ENCODE results near the gene SREBF2. TPM values are rescaled to one million over a fixed set of nuclear protein-coding genes. Genes with fewer than 3 reads are reported as not detected.

Gene SREBF2
- total and polyA plus RNA-seq, 2 donors (not counting 1 experiment from before 2014, with no cell fraction given): 116 to 287 TPM

- Histone ChIP-seq H3K79me2 (ENCODE audit: control insufficient read depth, insufficient read depth, low read length) (peaks cover 65% of the 10 kb centered on the region), H2AFZ (ENCODE audit: insufficient read depth, low read depth, low read length, poor library complexity, severe bottlenecking) (no peak overlapping the region), H3K36me3 (replicated peaks in 1 of 2; ENCODE audit: control extremely low read depth in 1 of 2, control insufficient read depth in 1 of 2, extremely low read depth in 1 of 2, insufficient read depth in 2 of 2, low read length in 1 of 2) (peaks cover 0 to 32% of the 10 kb centered on the region in 2 experiments), H3K4me1 (ENCODE audit: control insufficient read depth in 2 of 2, insufficient read depth in 2 of 2, low read length in 2 of 2) (peaks cover 72 to 86% of the 10 kb centered on the region in 2 donors), H4K20me1 (ENCODE audit: control insufficient read depth, insufficient read depth, low read length, poor library complexity, severe bottlenecking) (peaks cover 33% of the 10 kb centered on the region), H3K4me3 (ENCODE audit: control extremely low read depth in 1 of 5, extremely low read depth in 1 of 5, insufficient read depth in 1 of 5, low read depth in 2 of 5, low read length in 4 of 5) (peak overlapping the region in 3 of 5 experiments; percentile 5 to 20 (median 10)), H3K9me3 (ENCODE audit: control extremely low read depth in 1 of 3, control insufficient read depth in 2 of 3, insufficient read depth in 1 of 3, low read length in 2 of 3) (peaks cover 0 to 13% (median 0%) of the 10 kb centered on the region in 3 donors), H3K27me3 (replicated peaks in 1 of 4; ENCODE audit: control extremely low read depth in 1 of 4, control insufficient read depth in 3 of 4, insufficient read depth in 4 of 4, low read length in 3 of 4) (no peaks in the 10 kb centered on the region), H3K4me2 (replicated peaks; ENCODE audit: low read depth, low read length, poor library complexity, severe bottlenecking) (peak overlapping the region; percentile 60), H3K9ac (ENCODE audit: low read length) (peak overlapping the region; percentile 36), H3K27ac (ENCODE audit: low read length in 2 of 2) (peak overlapping the region; percentile 94 to 95)
- Mint-ChIP-seq H3K4me1 (peaks cover 71% of the 10 kb centered on the region), H3K9me3 (ENCODE audit: insufficient read depth) (no peaks in the 10 kb centered on the region), H3K27ac (peak overlapping the region; percentile 99), H3K27me3 (no peaks in the 10 kb centered on the region), H3K4me3 (peak overlapping the region; percentile 100)
- ATAC-seq (ENCODE audit: low read depth) (no peak), DNase-seq (no peak)
- 82% methylated on average over 9 of the region's 14 CpGs for WGBS (ENCODE audit: insufficient coverage)
- intact Hi-C loops (cut with micrococcal nuclease): no loop called here
- ChIA-PET CTCF (interaction anchor here (0.6 to 17.9 kb wide), 5 partner anchors 14 to 501 kb away, joined by 3 to 499 read pairs (median 3); no protein-coding TSS in a partner anchor), POLR2A (interaction anchor here (0.5 to 16.8 kb wide), 9 partner anchors 11 to 1226 kb away, joined by 3 to 960 read pairs (median 9); no protein-coding TSS in a partner anchor)
- TF ChIP-seq CTCF (IDR thresholded peaks at IDR 0.05): no peak
- TF ChIP-seq EZH2 (IDR thresholded peaks at IDR 0.05; ENCODE audit: borderline replicate concordance, insufficient read depth, low read depth, low read length, poor library complexity, severe bottlenecking): no peak
These were observed 90.8 kb downstream of the SREBF2 start for GRCh38 chr22:41923595-41924276.
